Osteoblast (primary cell): ENCODE data around the gene FMR1. TPM values are rescaled to one million over a fixed set of nuclear protein-coding genes. Genes with fewer than 3 reads are reported as not detected.

Experiments
- DNase-seq: peaks from one replicate; pipeline ENCODE4 v3.0.0; 2011; ENCODE audit warnings: low spot score, mixed read lengths; ENCODE audit not compliant: insufficient read length; ENCODE audit errors: missing footprints
- H2AFZ ChIP-seq: 2 replicates; pipeline ENCODE4 v1.6.0; 2011; ENCODE audit warnings: mild to moderate bottlenecking, low read length
- H3K27ac ChIP-seq: 2 replicates; pipeline ENCODE4 v1.5.1; 2011; ENCODE audit warnings: mild to moderate bottlenecking, low read depth, low read length, moderate library complexity
- H3K27me3 ChIP-seq: 2 replicates; pipeline ENCODE4 v1.6.0; 2012; ENCODE audit warnings: mild to moderate bottlenecking, control low read depth, inconsistent platforms, low read length, moderate library complexity; ENCODE audit not compliant: insufficient read depth
- H3K36me3 ChIP-seq: 2 replicates; pipeline ENCODE4 v1.5.1; 2011; ENCODE audit warnings: mild to moderate bottlenecking, low read length, control low read depth, moderate library complexity; ENCODE audit not compliant: insufficient read depth
- H3K4me1 ChIP-seq: 2 replicates; pipeline ENCODE4 v1.5.1; 2011; ENCODE audit warnings: mild to moderate bottlenecking, low read length, control low read depth, moderate library complexity; ENCODE audit not compliant: insufficient read depth
- H3K4me2 ChIP-seq: 2 replicates; pipeline ENCODE4 v1.6.0; 2011; ENCODE audit warnings: mild to moderate bottlenecking, low read length; ENCODE audit not compliant: insufficient read depth
- H3K4me3 ChIP-seq: fragments of 200-600 bp; sonication (generic); 3 replicates; pipeline ENCODE4 v1.5.1; 2012; ENCODE audit warnings: mild to moderate bottlenecking, low read length, inconsistent platforms; ENCODE audit not compliant: insufficient read depth
- H3K79me2 ChIP-seq: 2 replicates; pipeline ENCODE4 v1.6.0; 2012; ENCODE audit warnings: mild to moderate bottlenecking, low read length, control low read depth, inconsistent platforms; ENCODE audit not compliant: insufficient read depth
- H3K9me3 ChIP-seq: 2 replicates; pipeline ENCODE4 v1.5.1; 2011; ENCODE audit warnings: low read depth, low read length, control low read depth
- H4K20me1 ChIP-seq: 2 replicates; pipeline ENCODE4 v1.6.0; 2012; ENCODE audit warnings: mild to moderate bottlenecking, low read length, control low read depth; ENCODE audit not compliant: insufficient read depth
- total RNA-seq: library from RNA; depleted of rRNA; stranded (reverse); fragments of >200 nt; gene quantifications from 2 replicates; pipeline ENCODE4 v1.2.3, GENCODE V29; 2012
- TF ChIP-seq, protein P1 (sequence below): IDR thresholded peaks from 2 replicates; pipeline ENCODE4 v1.5.1; 2011; ENCODE audit warnings: mild to moderate bottlenecking, low read depth, low read length, moderate library complexity; ENCODE audit errors: extremely low read depth

The FMR1 gene
- total RNA-seq, 1 donor, result 35.8 TPM

DNA sequence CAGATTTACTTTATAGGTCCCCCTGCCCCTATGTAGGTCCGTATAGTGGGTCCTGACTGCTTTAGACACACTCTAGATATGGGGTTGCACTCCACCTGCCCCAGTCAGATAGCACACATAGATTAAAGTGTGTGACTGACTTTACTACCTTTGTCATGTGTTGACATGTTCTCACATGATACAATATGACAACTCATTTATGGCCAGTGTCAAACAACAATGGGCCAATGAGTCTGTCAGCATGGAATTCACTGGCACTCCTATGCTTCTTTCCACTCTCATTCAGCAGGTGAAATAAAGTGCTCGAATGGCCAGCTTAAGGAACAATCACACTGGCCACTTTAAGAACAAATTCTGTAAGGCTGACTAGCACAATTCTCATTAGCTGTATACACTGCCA lies 45.6 kb downstream of the FMR1 start:
- no peak for DNase-seq
- Histone ChIP-seq H3K27ac (no peak overlapping the region), H3K79me2 (no peaks in the 10 kb centered on the region), H3K27me3 (no peaks in the 10 kb centered on the region), H2AFZ (no peak overlapping the region), H3K4me3 (no peak overlapping the region), H3K4me2 (no peak overlapping the region), H4K20me1 (no peaks in the 10 kb centered on the region), H3K9me3 (no peaks in the 10 kb centered on the region), H3K4me1 (peaks cover 4% of the 10 kb centered on the region), H3K36me3 (no peaks in the 10 kb centered on the region)
- TF ChIP-seq, protein P1, sequence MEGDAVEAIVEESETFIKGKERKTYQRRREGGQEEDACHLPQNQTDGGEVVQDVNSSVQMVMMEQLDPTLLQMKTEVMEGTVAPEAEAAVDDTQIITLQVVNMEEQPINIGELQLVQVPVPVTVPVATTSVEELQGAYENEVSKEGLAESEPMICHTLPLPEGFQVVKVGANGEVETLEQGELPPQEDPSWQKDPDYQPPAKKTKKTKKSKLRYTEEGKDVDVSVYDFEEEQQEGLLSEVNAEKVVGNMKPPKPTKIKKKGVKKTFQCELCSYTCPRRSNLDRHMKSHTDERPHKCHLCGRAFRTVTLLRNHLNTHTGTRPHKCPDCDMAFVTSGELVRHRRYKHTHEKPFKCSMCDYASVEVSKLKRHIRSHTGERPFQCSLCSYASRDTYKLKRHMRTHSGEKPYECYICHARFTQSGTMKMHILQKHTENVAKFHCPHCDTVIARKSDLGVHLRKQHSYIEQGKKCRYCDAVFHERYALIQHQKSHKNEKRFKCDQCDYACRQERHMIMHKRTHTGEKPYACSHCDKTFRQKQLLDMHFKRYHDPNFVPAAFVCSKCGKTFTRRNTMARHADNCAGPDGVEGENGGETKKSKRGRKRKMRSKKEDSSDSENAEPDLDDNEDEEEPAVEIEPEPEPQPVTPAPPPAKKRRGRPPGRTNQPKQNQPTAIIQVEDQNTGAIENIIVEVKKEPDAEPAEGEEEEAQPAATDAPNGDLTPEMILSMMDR, result no peak

DNA sequence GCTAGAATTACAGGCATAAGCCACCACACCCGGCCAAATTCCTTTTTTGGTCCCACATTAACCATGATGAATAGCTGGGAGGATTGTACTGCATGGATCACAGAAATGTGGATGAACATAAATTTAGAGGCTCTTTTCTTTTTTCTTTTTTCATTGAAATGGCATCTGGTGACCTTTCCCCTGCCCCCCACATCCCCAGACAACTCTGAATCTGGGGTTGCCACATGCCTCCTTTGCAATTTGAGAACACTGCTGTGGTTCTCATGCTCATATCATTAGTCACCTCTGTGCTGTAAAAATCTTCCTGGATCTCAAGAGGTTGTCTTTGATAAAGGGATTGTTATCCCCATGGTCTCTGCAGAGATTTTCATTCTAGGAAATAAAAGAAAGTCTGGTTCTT lies 46.6 kb downstream of the FMR1 start:
- H3K79me2 ChIP-seq, result no peaks in the 10 kb centered on the region
- no peak overlapping the region for H3K27ac ChIP-seq

DNA sequence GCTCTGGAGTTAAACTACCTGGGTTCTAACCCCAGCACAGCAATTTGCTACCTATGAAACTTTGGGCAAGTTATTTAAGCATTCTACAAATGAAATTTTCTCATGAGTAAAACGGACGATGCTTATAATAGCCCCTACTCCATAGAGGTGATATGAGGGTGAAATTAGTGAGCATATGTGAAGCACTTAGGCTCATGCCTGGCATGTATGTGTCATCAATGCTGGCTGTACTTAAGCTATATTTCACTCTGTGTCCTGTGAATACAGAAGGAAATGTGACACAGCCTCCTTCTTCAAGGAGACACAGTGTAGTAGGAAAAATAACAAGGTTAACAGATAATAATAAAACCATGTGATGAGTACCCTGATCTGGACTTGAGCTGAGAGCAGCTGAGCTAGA lies 49.0 kb downstream of the FMR1 start:
- Histone ChIP-seq H3K4me1 (peaks cover 4% of the 10 kb centered on the region), H2AFZ (no peak overlapping the region), H3K27me3 (no peaks in the 10 kb centered on the region), H3K27ac (no peak overlapping the region), H3K9me3 (no peaks in the 10 kb centered on the region), H4K20me1 (no peaks in the 10 kb centered on the region), H3K36me3 (no peaks in the 10 kb centered on the region), H3K79me2 (no peaks in the 10 kb centered on the region), H3K4me3 (no peak overlapping the region), H3K4me2 (no peak overlapping the region)
- no peak for DNase-seq
- TF ChIP-seq, protein P1, result no peak

More for the DNA sequence above, 46.6 kb downstream of the FMR1 start:
- peaks cover 4% of the 10 kb centered on the region for H3K4me1 ChIP-seq
- H3K36me3 ChIP-seq, result no peaks in the 10 kb centered on the region
- H2AFZ ChIP-seq, result no peak overlapping the region
- no peaks in the 10 kb centered on the region for H3K9me3 ChIP-seq
- no peak overlapping the region for H3K4me3 ChIP-seq
- no peak for DNase-seq
- no peak overlapping the region for H3K4me2 ChIP-seq
- H3K27me3 ChIP-seq, result no peaks in the 10 kb centered on the region
- no peaks in the 10 kb centered on the region for H4K20me1 ChIP-seq
- TF ChIP-seq, protein P1, result no peak

DNA sequence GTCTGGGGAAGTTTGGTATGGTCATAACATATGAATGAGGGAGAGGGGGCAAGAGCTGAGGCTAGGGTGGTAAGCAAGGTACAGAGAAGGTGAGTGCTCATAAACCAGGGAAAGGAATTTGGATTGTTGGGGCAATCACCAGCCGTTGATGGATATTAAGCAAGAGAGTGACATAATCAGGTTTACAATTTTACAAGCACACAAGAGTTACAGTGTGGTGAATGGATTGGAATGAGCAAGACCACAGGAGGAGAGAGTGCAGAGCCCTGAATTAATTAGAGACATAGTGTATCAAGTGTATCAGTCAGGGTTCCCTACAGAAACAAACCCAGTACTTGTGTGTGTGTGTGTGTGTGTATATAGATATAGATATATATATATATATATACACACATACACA lies 50.8 kb downstream of the FMR1 start:
- Histone ChIP-seq H3K9me3 (no peaks in the 10 kb centered on the region), H3K27me3 (no peaks in the 10 kb centered on the region), H3K27ac (no peak overlapping the region), H3K4me1 (peaks cover 4% of the 10 kb centered on the region), H4K20me1 (no peaks in the 10 kb centered on the region), H3K36me3 (no peaks in the 10 kb centered on the region), H3K79me2 (no peaks in the 10 kb centered on the region), H3K4me3 (no peak overlapping the region), H2AFZ (no peak overlapping the region), H3K4me2 (no peak overlapping the region)
- no peak for DNase-seq
- TF ChIP-seq, protein P1, result no peak
